ENCODE data around the gene LRP1B.

LRP1B gene

GRCh38 chr2:142031656-142032055 lies 99.2 kb downstream of the LRP1B start:
- no peak for TF ChIP-seq ZNF8 (CRISPR knock-in tag; IDR thresholded peaks at IDR 0.05)
- TF ChIP-seq TCF4 (CRISPR knock-in tag; IDR thresholded peaks at IDR 0.05; ENCODE audit: borderline replicate concordance) = no peak
- TF ChIP-seq CREB5 (CRISPR knock-in tag; IDR thresholded peaks at IDR 0.05; ENCODE audit: low read depth) = no peak
- no peak for TF ChIP-seq BACH2 (CRISPR knock-in tag; IDR thresholded peaks at IDR 0.05; ENCODE audit: borderline replicate concordance)
- no peak for TF ChIP-seq ISL1 (CRISPR knock-in tag; IDR thresholded peaks at IDR 0.05)
- no peak for TF ChIP-seq PATZ1 (CRISPR knock-in tag; IDR thresholded peaks at IDR 0.05; ENCODE audit: borderline replicate concordance)
- no peak for TF ChIP-seq OSR1 (CRISPR knock-in tag; IDR thresholded peaks at IDR 0.05)
- no peak for TF ChIP-seq ZNF70 (CRISPR knock-in tag; IDR thresholded peaks at IDR 0.05)
- TF ChIP-seq ZFP3 (CRISPR knock-in tag; IDR thresholded peaks at IDR 0.05) = no peak
- no peak for TF ChIP-seq TOX (CRISPR knock-in tag; IDR thresholded peaks at IDR 0.05; ENCODE audit: borderline replicate concordance)
- ATAC-seq = no peak

- ATAC-seq = no peak
- TF ChIP-seq PPARA (CRISPR knock-in tag; IDR thresholded peaks at IDR 0.05; ENCODE audit: borderline replicate concordance) (no peak), SNAI2 (CRISPR knock-in tag; IDR thresholded peaks at IDR 0.05) (no peak), ARNTL (CRISPR knock-in tag; IDR thresholded peaks at IDR 0.05; ENCODE audit: borderline replicate concordance, low read depth) (no peak), BACH2 (CRISPR knock-in tag; IDR thresholded peaks at IDR 0.05; ENCODE audit: borderline replicate concordance) (no peak), ZNF8 (CRISPR knock-in tag; IDR thresholded peaks at IDR 0.05) (no peak), ZC3H10 (CRISPR knock-in tag; IDR thresholded peaks at IDR 0.05) (no peak), RARB (CRISPR knock-in tag; IDR thresholded peaks at IDR 0.05) (no peak), TSHZ2 (CRISPR knock-in tag; IDR thresholded peaks at IDR 0.05) (no peak), POU6F1 (CRISPR knock-in tag; IDR thresholded peaks at IDR 0.05; ENCODE audit: borderline replicate concordance, low read depth) (no peak), ZNF70 (CRISPR knock-in tag; IDR thresholded peaks at IDR 0.05) (no peak), ESRRG (CRISPR knock-in tag; IDR thresholded peaks at IDR 0.05) (no peak), TOX (CRISPR knock-in tag; IDR thresholded peaks at IDR 0.05; ENCODE audit: borderline replicate concordance) (no peak)
These were observed 100.1 kb downstream of the LRP1B start for GRCh38 chr2:142030735-142031134.

- TF ChIP-seq PATZ1 (CRISPR knock-in tag; IDR thresholded peaks at IDR 0.05; ENCODE audit: borderline replicate concordance) (no peak), GLIS3 (CRISPR knock-in tag; IDR thresholded peaks at IDR 0.05) (no peak), ZFP3 (CRISPR knock-in tag; IDR thresholded peaks at IDR 0.05) (no peak), TOX (CRISPR knock-in tag; IDR thresholded peaks at IDR 0.05; ENCODE audit: borderline replicate concordance) (no peak)
These were observed 100.8 kb downstream of the LRP1B start for GRCh38 chr2:142029974-142030373.

GRCh38 chr2:142025394-142025793 lies 105.4 kb downstream of the LRP1B start:
- ATAC-seq = no peak
- TF ChIP-seq OSR1 (CRISPR knock-in tag; IDR thresholded peaks at IDR 0.05) (no peak), CREB5 (CRISPR knock-in tag; IDR thresholded peaks at IDR 0.05; ENCODE audit: low read depth) (no peak), ARNTL (CRISPR knock-in tag; IDR thresholded peaks at IDR 0.05; ENCODE audit: borderline replicate concordance, low read depth) (no peak), BACH2 (CRISPR knock-in tag; IDR thresholded peaks at IDR 0.05; ENCODE audit: borderline replicate concordance) (no peak), CSDC2 (CRISPR knock-in tag; IDR thresholded peaks at IDR 0.05) (no peak), RARB (CRISPR knock-in tag; IDR thresholded peaks at IDR 0.05) (no peak), ZFP30 (CRISPR knock-in tag; IDR thresholded peaks at IDR 0.05) (no peak), PPARA (CRISPR knock-in tag; IDR thresholded peaks at IDR 0.05; ENCODE audit: borderline replicate concordance) (no peak), ZFP3 (CRISPR knock-in tag; IDR thresholded peaks at IDR 0.05) (no peak), ZNF565 (CRISPR knock-in tag; conservative IDR thresholded peaks at IDR 0.05; ENCODE audit: low read depth) (no peak), TOX (CRISPR knock-in tag; IDR thresholded peaks at IDR 0.05; ENCODE audit: borderline replicate concordance) (no peak), PATZ1 (CRISPR knock-in tag; IDR thresholded peaks at IDR 0.05; ENCODE audit: borderline replicate concordance) (no peak)

More at GRCh38 chr2:142029974-142030373, 100.8 kb downstream of the LRP1B start:
- no peak for ATAC-seq

Data from SK-N-SH treated with all-trans-retinoic acid at 6 μM for 48 hours (cell line).